Occipital lobe (tissue), 2 donors: ENCODE measurements around the gene GTPBP1. TPM values are rescaled to one million over a fixed set of nuclear protein-coding genes. Genes with fewer than 3 reads are reported as not detected.

Source experiments
- DNase-seq: peaks from one replicate; lab custom pipeline; 2025; lab: John Stamatoyannopoulos, UW
- total RNA-seq: library from RNA; depleted of rRNA; stranded (reverse); fragments of >200 nt; gene quantifications from one replicate; pipeline ENCODE4 v1.2.3, GENCODE V29; 2014

GTPBP1 gene
- total RNA-seq, 1 donor from 2014 or later, result 32.1 TPM

- no peak for DNase-seq
Observed at GRCh38 chr22:38724926-38725571, 19.3 kb downstream of the GTPBP1 start.

DNA sequence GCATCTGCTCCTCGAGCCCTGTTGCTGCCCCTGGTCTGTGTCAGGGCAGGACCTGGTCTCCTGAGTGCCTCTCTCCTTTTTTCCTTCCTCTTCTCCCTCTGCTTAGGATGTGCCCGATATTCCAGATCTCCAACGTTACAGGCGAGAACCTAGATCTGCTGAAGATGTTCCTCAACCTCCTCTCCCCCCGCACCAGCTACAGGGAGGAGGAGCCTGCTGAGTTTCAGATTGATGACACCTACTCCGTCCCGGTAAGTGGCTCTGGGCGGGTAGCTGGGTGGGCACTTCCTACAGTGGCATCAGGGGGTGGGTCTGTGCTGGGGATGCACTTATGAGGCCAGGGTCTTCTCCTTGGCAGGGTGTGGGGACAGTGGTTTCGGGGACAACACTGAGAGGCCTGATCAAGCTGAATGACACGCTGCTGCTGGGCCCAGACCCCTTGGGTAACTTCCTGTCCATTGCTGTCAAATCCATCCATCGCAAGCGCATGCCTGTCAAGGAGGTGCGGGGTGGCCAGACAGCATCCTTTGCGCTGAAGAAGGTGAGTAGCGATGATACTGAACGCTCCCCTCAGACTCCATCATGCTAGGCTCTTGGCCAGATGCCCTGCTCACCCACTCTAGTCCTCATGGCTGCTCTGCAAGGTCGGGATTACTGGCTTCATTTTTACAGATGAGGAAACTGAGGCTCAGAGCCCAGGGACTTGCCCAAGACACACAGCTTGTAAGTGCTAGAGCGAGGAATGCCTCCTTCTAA lies 20.3 kb downstream of the GTPBP1 start:
- DNase-seq, result no peak

- no peak for DNase-seq
Observed at GRCh38 chr22:38727123-38727522, 21.4 kb downstream of the GTPBP1 start.

- no peak for DNase-seq
Observed at GRCh38 chr22:38727530-38728451, 22.0 kb downstream of the GTPBP1 start.

- no peak for DNase-seq
Observed at GRCh38 chr22:38728871-38729796, 23.4 kb downstream of the GTPBP1 start.

- DNase-seq, result no peak
Observed at GRCh38 chr22:38729946-38730345, 24.2 kb downstream of the GTPBP1 start.

GRCh38 chr22:38730411-38730871 lies 24.7 kb downstream of the GTPBP1 start:
- no peak for DNase-seq

- no peak for DNase-seq
Observed at GRCh38 chr22:38731703-38732161, 26.0 kb downstream of the GTPBP1 start.

GRCh38 chr22:38732251-38732815 lies 26.6 kb downstream of the GTPBP1 start:
- no peak for DNase-seq

- no peak for DNase-seq
Observed at GRCh38 chr22:38733329-38733723, 27.6 kb downstream of the GTPBP1 start.

DNA sequence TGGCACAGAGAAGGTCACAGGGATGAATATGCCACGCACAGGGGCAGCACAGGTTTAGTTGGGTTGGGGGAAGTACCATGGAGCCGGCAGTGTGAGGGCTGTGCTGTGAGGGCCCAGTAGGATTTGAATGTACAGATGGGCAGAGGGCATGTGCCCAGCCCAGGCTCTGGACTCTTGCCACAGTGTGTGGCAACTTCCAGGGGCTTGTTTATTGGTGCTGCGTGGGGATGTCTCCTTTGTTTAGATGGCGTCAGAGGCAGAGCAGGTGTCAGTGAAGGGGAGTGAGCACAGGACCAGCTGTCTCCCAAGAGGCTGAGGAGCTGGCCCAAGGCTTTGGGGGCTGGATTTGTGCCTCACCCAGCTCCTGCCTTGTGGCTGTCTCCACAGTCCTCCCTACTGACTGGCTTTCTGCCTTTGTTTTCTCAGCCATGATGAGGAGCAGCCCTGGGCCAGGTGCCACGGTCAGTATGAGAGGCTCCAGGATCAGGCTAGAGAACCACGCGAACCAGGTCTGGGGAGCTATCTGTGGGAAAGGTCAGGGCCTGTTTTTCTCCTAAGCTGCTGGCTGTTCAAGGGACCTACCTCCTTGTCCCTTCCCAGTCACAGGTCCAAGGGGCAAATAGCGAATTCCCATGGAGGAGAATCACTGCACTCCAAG lies 28.1 kb downstream of the GTPBP1 start:
- peak; percentile 79 for DNase-seq

DNA sequence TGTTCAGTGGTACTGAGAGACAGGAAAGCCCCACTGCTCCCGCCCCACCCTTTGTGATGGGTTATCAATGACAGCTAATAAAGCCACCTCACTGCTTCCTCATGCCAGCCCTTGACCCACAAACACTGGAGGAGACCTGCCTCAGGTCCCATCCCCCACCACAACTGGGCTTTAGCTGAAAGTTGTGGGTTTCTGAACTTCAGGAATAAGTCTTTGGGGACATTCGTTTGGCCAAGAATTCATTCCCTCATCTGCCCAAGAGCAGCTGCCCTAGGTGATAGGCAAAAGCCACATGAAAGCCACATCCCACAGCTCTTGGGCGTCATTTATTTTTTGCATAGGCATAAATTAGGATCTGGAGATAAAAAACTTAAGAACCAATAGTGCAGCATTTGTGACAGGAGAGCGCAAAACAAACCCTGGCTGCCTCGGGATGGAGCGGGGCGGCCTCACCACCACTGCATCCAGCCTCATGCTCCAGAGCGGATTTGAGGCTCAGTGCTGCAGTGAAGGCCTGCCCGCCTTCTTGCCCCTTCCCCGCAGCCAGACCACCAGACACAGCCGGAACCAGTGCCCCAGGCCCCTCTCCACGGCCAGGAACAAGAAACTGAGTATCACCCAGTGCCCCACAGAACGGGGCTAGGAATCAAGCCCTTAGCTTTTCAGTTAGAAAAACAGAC lies 28.8 kb downstream of the GTPBP1 start:
- no peak for DNase-seq

GRCh38 chr22:38735126-38735464 lies 29.4 kb downstream of the GTPBP1 start:
- DNase-seq, result no peak

- DNase-seq, result no peak
Observed at GRCh38 chr22:38735465-38736256, 29.9 kb downstream of the GTPBP1 start.

DNA sequence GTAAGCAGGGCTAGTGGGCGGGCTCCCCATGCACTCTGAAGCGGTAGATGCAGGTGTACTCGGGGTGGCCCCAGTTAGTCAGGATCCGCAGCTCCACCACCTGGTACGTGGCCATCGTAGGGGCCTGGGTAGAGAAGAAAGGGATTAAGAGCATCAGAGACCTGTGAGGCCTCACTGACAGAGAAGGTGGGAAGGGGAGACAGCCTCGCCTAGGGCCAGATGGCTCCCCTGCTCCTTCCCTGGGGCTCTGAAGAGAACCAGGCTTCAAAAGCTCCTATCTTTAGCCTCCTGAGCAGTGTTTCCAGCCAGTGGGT lies 30.5 kb downstream of the GTPBP1 start:
- DNase-seq, result no peak

DNA sequence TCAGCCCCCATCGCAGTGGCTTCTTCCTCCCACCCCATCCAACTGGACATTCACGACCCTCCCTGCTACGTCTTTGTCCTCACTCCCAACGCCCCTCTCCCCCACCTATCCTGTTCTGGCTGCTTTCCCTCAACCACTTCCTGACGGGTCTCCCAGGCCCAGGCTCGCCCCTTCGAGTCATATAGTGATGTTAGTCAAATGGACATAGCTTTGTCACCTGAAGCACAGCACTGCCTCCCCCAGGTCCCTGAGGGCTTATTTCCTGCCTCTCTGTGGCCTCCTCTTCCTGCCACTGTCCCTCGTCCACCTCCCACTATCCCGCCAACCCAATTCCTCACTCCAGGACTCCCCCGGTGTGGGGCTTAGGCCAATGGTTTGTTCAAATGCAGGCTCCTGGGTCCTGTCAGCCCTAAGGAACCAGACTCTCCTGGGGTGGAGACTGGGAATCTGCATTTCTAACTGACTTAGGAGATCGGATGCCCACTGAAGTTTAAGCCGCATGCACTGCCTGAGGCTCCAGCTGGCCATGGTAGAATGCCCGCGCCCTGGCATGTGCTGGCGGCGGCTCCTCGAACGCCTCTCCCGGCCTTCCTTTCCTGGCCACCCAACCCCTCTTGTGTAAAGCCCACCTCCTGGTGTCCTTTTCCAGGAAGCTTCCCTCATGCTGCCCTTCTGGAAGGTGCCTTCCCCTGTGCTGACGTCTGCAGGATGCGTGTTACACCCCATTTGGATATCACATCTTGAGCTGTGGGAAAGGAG lies 31.7 kb downstream of the GTPBP1 start:
- DNase-seq, result no peak

DNA sequence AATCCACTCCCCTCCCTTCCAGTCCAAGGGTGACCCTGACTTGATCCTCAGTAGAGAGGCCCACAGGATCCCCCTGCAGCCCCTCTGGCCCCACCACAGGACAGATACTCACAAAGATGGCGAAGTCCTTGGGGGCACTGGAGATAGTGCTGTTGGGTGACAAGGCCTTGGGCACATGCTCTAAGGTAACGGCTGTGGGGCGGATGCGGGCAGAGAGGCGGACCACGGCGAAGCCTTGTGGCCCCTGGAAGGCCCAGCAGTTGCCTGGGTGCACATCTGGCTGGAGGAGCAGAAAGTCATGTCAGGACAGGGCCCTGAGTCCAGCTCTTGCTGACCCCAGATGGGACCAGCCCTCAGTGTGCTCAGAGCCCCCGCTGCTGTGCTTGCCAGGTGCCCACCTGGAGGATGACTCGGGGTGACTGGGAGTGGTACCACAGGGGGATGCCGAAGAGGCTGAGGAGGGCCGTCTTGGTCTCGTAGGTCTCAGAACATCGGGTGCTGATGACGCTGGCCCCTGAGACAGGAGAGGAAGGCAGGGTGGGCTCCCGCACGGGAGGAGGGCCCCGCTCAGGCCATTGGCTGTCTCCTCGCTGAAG lies 32.8 kb downstream of the GTPBP1 start:
- DNase-seq, result no peak
